Breast epithelium (tissue), 4 donors: ENCODE data around the gene MINPP1. TPM values are rescaled to one million over a fixed set of nuclear protein-coding genes. Genes with fewer than 3 reads are reported as not detected.

ENCODE experiments used
- DNase-seq, 2 donors: peaks; one replicate each; pipeline ENCODE4 v3.0.0-alpha.2; 2019; ENCODE audit warnings: low spot score in 2 of 2
- H3K27ac ChIP-seq, 2 donors: fragments of 200-600 bp; sonication (generic) in 1 of 2; one replicate each; pipeline ENCODE4 v1.5.1; 2016 to 2019; ENCODE audit warnings: mild to moderate bottlenecking in 1 of 2
- H3K27me3 ChIP-seq, 2 donors: fragments of 200-600 bp; sonication (generic) in 1 of 2; one replicate each; pipeline versions ENCODE4 v1.5.1 to v1.6.0; 2017 to 2019; ENCODE audit warnings: control low read depth in 1 of 2, mild to moderate bottlenecking in 1 of 2
- H3K36me3 ChIP-seq: fragments of 200-600 bp; one replicate; pipeline ENCODE4 v1.5.1; 2019
- H3K4me1 ChIP-seq, 2 donors: fragments of 200-600 bp; sonication (generic); one replicate each; pipeline ENCODE4 v1.5.1; 2016 to 2019; ENCODE audit warnings: control low read depth in 1 of 2
- H3K4me3 ChIP-seq, 3 donors: fragments of 200-600 bp; sonication (generic); 1 replicate in 2 of 3; 2 replicates in 1 of 3; pipeline ENCODE4 v1.5.1; 2016 to 2019; ENCODE audit warnings: mild to moderate bottlenecking in 3 of 3, moderate library complexity in 2 of 3
- H3K9me3 ChIP-seq, 2 donors: fragments of 200-600 bp; sonication (generic) in 1 of 2; one replicate each; pipeline ENCODE4 v1.5.1; 2016 to 2019; ENCODE audit warnings: control low read depth in 1 of 2
- POLR2A ChIP-seq: fragments of 450-650 bp; IDR thresholded peaks from one replicate; pipeline ENCODE4 v1.6.1; 2016; ENCODE audit warnings: antibody characterized with exemption, mild to moderate bottlenecking, moderate library complexity
- POLR2AphosphoS5 ChIP-seq, 3 donors: sonication (generic); formaldehyde crosslinking; IDR thresholded peaks; one replicate each; pipeline ENCODE4 v1.6.1; 2017; ENCODE audit warnings: antibody characterized with exemption in 3 of 3
- intact Hi-C: fragments of 100-400 bp; cut with DNase I; formaldehyde crosslinking; loops from one replicate; pipeline ENCODE4 v1.15.1; 2023; ENCODE audit warnings: low total_unique reads
- total RNA-seq, 3 donors: library from RNA; depleted of rRNA; stranded (reverse); fragments of >200 nt; gene quantifications; one replicate each; pipeline ENCODE4 v1.1.0, GENCODE V29; 2016
- TF ChIP-seq, protein P1 (sequence below), 3 donors: fragments of 450-650 bp; IDR thresholded peaks; one replicate each; pipeline ENCODE4 v1.5.1; 2016 to 2017; ENCODE audit warnings: antibody characterized with exemption in 3 of 3, mild to moderate bottlenecking in 3 of 3, moderate library complexity in 3 of 3

The MINPP1 gene
- total RNA-seq, 3 donors from 2014 or later: 13.0 to 22.0 (median 18.7) TPM

DNA sequence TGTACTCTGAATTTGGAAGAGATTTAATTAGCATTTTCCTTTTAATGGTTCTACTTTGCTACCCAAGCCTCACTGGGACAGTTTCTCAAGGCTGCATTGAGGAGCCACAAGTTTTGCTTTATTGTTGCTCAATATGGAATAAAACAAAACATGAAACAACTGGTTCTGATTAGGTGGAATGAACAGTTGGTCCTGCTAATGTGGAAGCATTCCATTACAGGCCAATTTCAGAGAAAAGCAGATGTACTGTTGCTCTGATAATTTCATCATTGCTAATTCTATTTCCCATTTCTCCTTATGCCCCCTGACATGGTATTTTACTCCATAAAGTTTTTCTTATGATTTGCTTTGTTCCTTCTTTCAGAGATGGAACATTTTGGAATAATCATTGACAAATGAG lies 89.0 kb downstream of the MINPP1 start:
- peak overlapping the region; percentile 48 to 73 for H3K27ac ChIP-seq
- intact Hi-C loops: no loop called here

DNA sequence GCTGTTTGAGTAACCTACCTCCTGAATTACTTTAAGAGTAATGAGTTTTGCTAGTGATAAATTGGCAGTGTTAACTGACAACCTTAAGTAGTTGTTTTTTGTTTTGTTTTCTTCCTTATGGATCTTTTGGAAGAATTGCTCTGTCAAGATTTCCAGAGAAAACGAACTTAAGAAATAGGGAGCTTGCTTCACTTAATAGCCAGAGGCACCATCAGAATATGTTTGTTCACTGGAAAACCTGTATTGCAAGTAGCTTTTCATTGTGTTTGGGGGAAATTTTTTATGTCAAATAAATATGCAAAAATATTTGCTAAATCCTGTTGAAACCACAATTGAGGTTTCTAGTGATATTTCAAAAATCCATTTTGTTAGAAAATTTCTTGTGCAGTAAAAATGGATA lies 89.5 kb downstream of the MINPP1 start:
- peak overlapping the region; percentile 48 to 73 for H3K27ac ChIP-seq
- DNase-seq: no peak
- H3K4me3 ChIP-seq: no peak overlapping the region
- peaks cover 0 to 6% of the 10 kb centered on the region in 2 donors for H3K4me1 ChIP-seq
- H3K9me3 ChIP-seq: no peaks in the 10 kb centered on the region
- H3K27me3 ChIP-seq: no peaks in the 10 kb centered on the region
- no peaks in the 10 kb centered on the region for H3K36me3 ChIP-seq
- TF ChIP-seq POLR2AphosphoS5 (IDR thresholded peaks at IDR 0.05) (no peak), POLR2A (no peak)
- TF ChIP-seq, protein P1, sequence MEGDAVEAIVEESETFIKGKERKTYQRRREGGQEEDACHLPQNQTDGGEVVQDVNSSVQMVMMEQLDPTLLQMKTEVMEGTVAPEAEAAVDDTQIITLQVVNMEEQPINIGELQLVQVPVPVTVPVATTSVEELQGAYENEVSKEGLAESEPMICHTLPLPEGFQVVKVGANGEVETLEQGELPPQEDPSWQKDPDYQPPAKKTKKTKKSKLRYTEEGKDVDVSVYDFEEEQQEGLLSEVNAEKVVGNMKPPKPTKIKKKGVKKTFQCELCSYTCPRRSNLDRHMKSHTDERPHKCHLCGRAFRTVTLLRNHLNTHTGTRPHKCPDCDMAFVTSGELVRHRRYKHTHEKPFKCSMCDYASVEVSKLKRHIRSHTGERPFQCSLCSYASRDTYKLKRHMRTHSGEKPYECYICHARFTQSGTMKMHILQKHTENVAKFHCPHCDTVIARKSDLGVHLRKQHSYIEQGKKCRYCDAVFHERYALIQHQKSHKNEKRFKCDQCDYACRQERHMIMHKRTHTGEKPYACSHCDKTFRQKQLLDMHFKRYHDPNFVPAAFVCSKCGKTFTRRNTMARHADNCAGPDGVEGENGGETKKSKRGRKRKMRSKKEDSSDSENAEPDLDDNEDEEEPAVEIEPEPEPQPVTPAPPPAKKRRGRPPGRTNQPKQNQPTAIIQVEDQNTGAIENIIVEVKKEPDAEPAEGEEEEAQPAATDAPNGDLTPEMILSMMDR (IDR thresholded peaks at IDR 0.05): no peak
- intact Hi-C loops: no loop called here

More for the DNA sequence above, 89.0 kb downstream of the MINPP1 start:
- no peak for DNase-seq
- Histone ChIP-seq H3K9me3 (no peaks in the 10 kb centered on the region), H3K4me3 (no peak overlapping the region), H3K27me3 (no peaks in the 10 kb centered on the region), H3K36me3 (no peaks in the 10 kb centered on the region), H3K4me1 (peaks cover 0 to 6% of the 10 kb centered on the region in 2 donors)
- TF ChIP-seq POLR2AphosphoS5 (IDR thresholded peaks at IDR 0.05): peak in 1 of 3 donors; percentile 34
- TF ChIP-seq, protein P1 (IDR thresholded peaks at IDR 0.05): no peak
- TF ChIP-seq POLR2A: no peak

DNA sequence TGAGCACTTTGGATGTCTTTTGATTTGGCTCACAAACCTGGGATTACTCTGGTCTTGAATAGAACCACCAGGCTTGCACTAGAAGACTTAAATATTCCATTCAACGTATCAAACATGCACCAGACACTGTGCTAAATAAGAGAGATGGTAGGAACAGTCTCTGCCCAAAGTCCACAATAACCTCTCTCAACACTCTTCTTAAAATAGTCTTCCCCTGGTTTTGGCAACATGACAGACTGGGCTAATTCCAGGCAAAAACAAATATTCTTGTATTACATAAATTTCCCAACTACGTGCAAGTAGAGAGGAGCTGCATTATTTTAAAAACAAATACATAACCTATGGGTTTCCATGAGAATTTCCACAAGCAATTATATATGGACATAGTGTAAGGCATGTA lies 90.2 kb downstream of the MINPP1 start:
- no peak overlapping the region for H3K4me3 ChIP-seq
- H3K4me1 ChIP-seq: peaks cover 0 to 6% of the 10 kb centered on the region in 2 donors
- peak overlapping the region; percentile 20 to 73 for H3K27ac ChIP-seq
- no peak for TF ChIP-seq POLR2AphosphoS5 (IDR thresholded peaks at IDR 0.05)
- TF ChIP-seq POLR2A: no peak
- TF ChIP-seq, protein P1 (IDR thresholded peaks at IDR 0.05): no peak
- no peak for DNase-seq
- no peaks in the 10 kb centered on the region for H3K36me3 ChIP-seq
- intact Hi-C loops: no loop called here
- H3K27me3 ChIP-seq: no peaks in the 10 kb centered on the region
- H3K9me3 ChIP-seq: no peaks in the 10 kb centered on the region

DNA sequence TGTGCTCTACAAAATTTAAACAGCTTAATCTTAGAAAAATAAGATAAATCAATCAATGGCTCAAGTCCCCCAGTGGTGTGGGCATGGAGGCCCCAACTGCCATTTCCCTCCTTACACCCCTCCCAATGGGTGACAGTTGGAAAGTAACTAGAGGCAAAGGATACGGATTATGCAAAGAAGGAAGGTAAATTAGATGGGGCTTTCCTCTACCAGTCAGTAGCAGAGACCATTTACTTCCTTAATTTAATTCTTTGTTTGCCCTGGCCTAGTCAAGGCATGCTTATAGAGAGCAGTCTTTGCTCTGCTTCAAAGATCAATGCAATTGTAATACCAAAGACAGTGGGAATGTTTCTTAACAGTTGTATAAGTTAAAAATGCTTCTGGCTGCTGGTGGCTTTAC lies 91.7 kb downstream of the MINPP1 start:
- no peaks in the 10 kb centered on the region for H3K27me3 ChIP-seq
- no peak overlapping the region for H3K27ac ChIP-seq
- H3K9me3 ChIP-seq: no peaks in the 10 kb centered on the region
- DNase-seq: no peak
- H3K4me1 ChIP-seq: peaks cover 0 to 6% of the 10 kb centered on the region in 2 donors
- TF ChIP-seq, protein P1 (IDR thresholded peaks at IDR 0.05): no peak
- TF ChIP-seq POLR2A (no peak), POLR2AphosphoS5 (IDR thresholded peaks at IDR 0.05) (no peak)
- intact Hi-C loops: no loop called here
- H3K4me3 ChIP-seq: no peak overlapping the region
- H3K36me3 ChIP-seq: no peaks in the 10 kb centered on the region

DNA sequence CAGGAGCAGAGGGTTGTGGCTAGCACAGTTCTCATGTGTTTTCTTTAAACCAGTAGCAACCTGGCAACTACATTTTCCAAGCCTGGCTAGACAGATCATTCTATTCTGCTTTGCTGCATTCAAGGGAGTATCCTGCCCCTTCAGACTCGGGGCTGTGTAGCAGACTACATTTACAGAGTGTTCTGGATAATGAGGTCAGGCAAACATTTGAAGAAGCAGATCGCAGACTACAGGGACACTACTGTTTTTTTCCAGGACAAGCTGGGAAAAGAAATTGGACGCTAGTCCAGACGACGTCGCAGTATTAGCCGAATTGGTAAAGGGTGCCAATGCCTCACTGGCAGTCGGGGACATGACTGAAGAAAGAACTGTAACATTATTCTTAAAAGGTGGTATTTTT lies 94.0 kb downstream of the MINPP1 start:
- TF ChIP-seq POLR2A (no peak), POLR2AphosphoS5 (IDR thresholded peaks at IDR 0.05) (no peak)
- TF ChIP-seq, protein P1 (IDR thresholded peaks at IDR 0.05): no peak
- no peak overlapping the region for H3K27ac ChIP-seq
- H3K4me3 ChIP-seq: no peak overlapping the region
- no peaks in the 10 kb centered on the region for H3K27me3 ChIP-seq
- no peaks in the 10 kb centered on the region for H3K9me3 ChIP-seq
- no peak for DNase-seq
- peaks cover 0 to 6% of the 10 kb centered on the region in 2 donors for H3K4me1 ChIP-seq
- intact Hi-C loops: no loop called here
- no peaks in the 10 kb centered on the region for H3K36me3 ChIP-seq
